Stimulated activated CD8-positive, alpha-beta memory T cell treated with anti-CD3 and anti-CD28 coated beads, Interleukin-4, amount 100 ng/mL, for 24 hours (primary cell): ENCODE data around the gene BCL2L11.

Source experiments
- DNase-seq: peaks from one replicate; pipeline ENCODE4 v3.0.0-alpha.2; 2020; ENCODE audit warnings: low read depth

The BCL2L11 gene

GRCh38 chr2:111143107-111143842, 22.6 kb downstream of the BCL2L11 start:
- DNase-seq: no peak

DNA sequence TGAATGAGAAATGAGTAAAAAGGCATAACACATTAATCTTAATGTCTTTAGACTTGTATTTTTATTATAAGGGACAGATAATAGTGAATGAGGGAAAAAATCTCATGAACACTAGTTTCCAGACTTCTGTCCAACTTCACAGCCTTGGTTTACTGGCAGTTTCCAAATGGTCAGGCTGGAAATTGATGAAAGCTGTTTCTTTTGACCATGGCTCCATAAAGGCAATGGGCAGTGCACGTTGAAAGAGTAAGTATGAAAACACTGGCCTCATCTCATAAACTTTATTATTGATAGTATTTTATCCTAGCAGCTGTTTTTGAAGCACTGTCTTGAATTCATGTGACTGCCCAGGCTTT, 23.1 kb downstream of the BCL2L11 start:
- no peak for DNase-seq

GRCh38 chr2:111145103-111145760, 24.5 kb downstream of the BCL2L11 start:
- no peak for DNase-seq

- DNase-seq: no peak
These were observed 25.2 kb downstream of the BCL2L11 start for GRCh38 chr2:111145951-111146350.

DNA sequence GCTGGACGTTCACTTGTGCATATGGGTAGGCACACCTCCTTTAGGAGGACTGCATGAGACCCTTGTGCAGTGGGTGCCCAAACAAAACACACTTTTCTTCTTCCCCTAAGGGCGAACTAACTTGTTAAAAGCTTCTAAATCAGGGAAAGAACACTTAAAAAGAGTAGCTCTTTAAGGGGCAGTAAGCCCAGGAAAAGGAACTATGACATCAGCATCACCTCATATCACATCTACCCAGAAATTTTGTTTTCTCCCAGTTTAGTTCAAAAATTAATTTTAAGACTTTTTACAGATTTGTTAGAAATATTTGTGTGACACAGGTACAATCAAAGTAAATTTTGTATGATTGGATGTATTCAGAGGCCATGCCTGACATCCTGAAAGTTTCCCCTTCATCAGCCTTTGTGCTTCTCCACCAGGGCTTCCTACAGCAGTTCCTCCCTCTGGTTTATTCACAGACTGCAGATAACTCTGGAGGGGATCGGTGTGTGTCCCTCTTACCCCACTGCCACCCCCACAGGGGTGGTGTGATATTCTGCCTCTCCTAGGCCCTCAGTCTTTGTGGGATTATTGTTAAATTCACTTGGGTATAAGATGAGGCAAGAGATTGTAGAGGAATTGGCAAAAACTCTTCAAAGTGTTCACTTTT, 27.6 kb downstream of the BCL2L11 start:
- no peak for DNase-seq

DNA sequence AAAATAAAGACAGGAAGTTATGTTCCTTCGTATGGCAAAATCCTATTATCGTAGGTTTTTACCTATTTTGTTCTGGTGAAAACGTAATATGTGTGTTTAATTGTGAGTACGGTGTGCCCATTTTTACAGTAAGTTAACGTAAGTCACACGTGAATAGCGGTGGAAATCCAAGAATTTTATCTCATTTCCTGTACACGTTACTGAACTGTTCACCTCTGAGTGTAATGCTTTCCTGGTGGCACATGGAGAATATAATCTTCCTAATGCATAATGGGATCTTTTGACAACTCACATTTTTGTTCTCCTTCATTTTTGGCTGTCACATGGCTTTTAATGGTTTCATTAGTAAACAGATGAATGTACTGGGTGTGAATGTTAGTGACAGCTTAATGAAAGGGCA, 28.2 kb downstream of the BCL2L11 start:
- DNase-seq: no peak

DNA sequence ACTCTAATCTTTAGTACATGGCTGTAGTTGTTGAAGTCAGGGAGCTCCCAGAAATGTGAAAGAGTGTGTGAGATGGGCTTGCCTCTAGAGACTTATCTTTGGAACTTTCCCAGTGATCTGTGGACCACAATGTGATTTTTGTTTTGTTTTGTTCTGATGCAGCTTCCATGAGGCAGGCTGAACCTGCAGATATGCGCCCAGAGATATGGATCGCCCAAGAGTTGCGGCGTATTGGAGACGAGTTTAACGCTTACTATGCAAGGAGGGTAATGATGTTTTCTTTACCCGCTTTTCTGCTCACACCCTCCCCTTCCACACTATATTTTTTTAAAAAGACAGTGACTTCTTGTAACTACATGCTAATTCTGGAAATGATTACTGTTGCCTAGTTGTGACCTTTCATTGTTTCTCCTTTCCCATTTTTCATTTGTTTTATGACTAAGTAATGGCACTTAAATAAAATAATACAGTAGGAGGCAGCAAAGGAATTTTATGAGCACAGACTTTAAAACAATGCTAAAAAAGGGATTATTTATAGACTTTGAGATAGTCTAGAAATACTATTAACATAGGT, 29.3 kb downstream of the BCL2L11 start:
- DNase-seq: no peak

DNA sequence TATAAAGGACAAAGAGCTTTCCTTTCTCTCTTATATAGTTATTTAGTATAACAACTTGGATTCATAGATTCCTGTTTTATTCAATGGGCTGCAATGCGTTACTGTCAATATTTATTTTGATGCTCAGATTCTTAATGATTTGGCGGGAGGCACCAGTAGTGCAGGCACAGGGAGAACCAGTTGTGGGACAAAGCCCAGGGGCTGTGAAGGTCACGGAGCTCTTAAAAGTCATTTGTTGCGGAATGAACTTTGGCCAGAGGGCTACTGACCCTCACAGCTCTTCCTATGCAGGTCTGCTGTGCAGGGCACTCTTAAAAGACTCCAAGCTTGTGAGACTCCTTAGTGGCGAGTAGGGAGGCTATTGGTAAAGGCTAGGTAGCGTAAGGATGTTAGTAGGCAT, 34.0 kb downstream of the BCL2L11 start:
- DNase-seq: no peak

GRCh38 chr2:111155610-111156009, 34.9 kb downstream of the BCL2L11 start:
- DNase-seq: no peak

DNA sequence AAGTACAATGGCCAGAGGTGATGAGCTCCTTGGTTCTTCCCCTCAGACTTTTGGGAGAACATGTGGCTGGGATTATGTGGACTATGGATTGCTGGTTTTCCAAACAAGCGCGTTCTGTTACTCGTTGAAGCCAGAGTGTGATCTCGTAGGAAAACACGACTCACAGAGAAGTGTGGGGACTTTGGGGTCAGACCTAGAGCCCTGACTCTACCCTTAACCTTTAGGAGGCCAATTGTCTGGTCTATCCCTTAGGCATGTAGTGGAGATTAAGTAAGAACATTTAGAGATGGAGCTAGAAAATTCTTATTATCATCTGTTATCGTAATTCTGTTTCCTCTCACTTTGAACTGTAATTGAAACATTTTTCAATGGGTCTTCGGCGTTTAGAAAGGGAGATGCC, 35.8 kb downstream of the BCL2L11 start:
- no peak for DNase-seq

DNA sequence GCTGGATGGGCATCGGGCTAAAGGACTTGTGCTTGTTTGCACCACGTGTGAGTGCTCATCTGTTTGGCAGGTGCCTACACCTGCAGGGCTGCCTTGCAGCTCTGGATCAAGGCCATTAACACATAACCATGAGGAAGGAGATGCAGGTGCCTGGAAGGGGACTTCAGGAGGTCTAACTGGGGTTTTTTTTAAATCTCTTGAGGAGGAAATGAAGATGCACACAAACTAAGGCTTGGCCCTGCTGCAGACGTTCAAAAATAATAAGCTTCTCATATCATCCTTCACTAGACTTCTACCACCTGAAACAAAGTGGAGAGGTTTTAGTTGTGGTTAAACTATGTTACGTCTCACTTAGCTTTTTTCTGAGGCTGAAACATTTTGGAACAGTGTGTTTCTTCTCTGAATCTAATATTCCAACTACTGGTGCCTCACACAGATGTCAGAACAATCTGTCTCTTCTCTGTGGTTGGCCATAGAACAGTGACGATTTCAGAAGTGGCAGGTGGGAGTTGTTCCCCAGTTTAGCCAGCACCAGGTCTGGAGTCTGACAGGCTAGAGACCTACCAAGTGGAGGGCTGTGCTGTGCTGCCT, 36.5 kb downstream of the BCL2L11 start:
- no peak for DNase-seq

DNA sequence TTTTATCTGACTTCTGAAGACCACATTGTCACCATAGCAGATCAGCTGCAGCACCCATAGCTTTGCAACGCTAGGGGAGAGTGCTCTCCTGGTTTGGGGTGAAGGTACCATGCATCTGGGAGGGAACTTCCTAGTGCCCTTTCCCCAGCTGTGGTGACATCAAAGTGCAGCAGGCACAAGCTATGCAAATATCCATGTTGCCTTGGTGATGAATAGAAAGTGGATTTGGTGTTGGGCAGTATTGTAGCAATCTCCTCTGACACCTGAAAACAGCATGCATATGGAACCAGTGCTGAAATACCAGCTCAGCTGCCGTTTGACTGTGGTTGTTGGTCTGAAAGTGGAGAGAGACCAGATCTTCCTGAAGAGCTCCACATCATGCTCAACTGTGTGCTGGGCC, 37.1 kb downstream of the BCL2L11 start:
- DNase-seq: no peak

GRCh38 chr2:111159641-111160040, 38.9 kb downstream of the BCL2L11 start:
- DNase-seq: no peak

DNA sequence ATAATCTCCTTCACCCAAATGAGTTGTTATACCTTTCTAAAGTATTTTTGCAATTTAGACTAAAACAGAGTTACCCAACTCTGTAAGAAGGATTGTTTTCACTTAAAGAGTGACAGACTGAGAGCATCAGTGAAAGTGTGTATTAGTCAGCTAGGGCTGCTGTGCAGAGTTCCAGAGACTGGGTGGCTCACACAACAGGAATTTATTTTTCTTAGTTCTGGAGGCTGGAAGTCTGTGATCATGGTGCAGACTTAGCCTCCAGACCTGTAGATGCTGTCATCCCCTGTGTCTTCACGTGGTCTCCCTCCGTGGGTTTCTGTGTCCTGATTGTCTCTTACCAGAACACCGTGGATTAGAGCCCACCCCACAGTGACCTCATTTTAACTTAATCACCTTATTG, 40.0 kb downstream of the BCL2L11 start:
- no peak for DNase-seq

DNA sequence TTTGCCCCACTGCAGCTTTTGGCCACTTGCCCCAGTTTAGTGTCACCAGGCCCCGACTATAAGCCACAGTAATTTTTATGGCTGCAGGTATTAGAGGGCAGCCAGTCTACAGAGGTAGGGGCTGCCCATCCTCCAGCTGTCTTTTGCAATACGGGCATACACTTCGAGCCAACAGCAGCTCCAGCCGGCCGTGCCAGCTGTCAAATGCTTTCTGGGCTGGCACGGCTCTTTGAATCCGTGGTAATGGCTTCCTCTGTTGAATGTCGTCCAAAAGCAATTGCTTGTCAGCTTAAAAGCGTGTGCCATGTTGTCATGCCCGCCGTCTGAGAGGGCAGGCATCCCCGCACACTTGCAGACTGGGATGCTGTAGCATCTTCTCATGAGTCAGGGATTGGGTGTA, 41.3 kb downstream of the BCL2L11 start:
- no peak for DNase-seq

GRCh38 chr2:111162718-111163331, 42.1 kb downstream of the BCL2L11 start:
- no peak for DNase-seq

- DNase-seq: no peak
These were observed 43.4 kb downstream of the BCL2L11 start for GRCh38 chr2:111164078-111164477.

- DNase-seq: no peak
These were observed 44.4 kb downstream of the BCL2L11 start for GRCh38 chr2:111165084-111165483.

GRCh38 chr2:111166115-111166514, 45.4 kb downstream of the BCL2L11 start:
- no peak for DNase-seq

- no peak for DNase-seq
These were observed 46.6 kb downstream of the BCL2L11 start for GRCh38 chr2:111167076-111167862.

DNA sequence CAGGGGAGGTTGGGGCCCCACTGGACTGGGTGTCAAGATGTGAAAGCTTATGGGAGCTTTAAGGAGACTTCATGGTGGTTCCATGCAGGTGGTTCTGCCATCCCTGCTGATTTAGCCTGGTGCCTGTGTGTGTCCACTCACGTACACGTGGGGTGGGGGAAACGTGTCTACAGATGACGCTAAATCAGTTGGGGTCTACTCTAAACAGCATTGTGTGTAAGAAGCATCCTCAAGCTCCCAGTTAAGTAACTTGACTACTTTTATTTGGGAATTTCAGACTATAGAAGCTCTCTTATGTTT, 47.1 kb downstream of the BCL2L11 start:
- DNase-seq: no peak
